H9 (cell line): ENCODE measurements around the gene MPPE1. TPM values are rescaled to one million over a fixed set of nuclear protein-coding genes. Genes with fewer than 3 reads are reported as not detected.

Source experiments
- DNase-seq: peaks from one replicate; pipeline ENCODE4 v3.0.0-alpha.2; 2017
- H2AFZ ChIP-seq: one replicate; pipeline ENCODE4 v1.6.1; 2013; ENCODE audit warnings: mild to moderate bottlenecking, low read length, control low read depth, moderate library complexity
- H2AK5ac ChIP-seq: 2 replicates; pipeline ENCODE4 v1.6.1; 2013; ENCODE audit warnings: low read length, control low read depth, mixed read lengths; ENCODE audit not compliant: insufficient read length
- H2BK120ac ChIP-seq: one replicate; pipeline ENCODE4 v1.6.1; 2013; ENCODE audit warnings: low read depth, mild to moderate bottlenecking, low read length, control low read depth, inconsistent platforms; ENCODE audit not compliant: poor library complexity, severe bottlenecking
- H2BK12ac ChIP-seq: 2 replicates; pipeline ENCODE4 v1.6.1; 2013; ENCODE audit warnings: low read length, control low read depth, mixed read lengths, low read depth; ENCODE audit not compliant: insufficient read length
- H2BK15ac ChIP-seq: 2 replicates; pipeline ENCODE4 v1.6.1; 2013; ENCODE audit warnings: low read depth, low read length, control low read depth
- H2BK20ac ChIP-seq: one replicate; pipeline ENCODE4 v1.6.1; 2013; ENCODE audit warnings: low read depth, mild to moderate bottlenecking, low read length, control low read depth, inconsistent platforms; ENCODE audit not compliant: poor library complexity, severe bottlenecking
- H2BK5ac ChIP-seq: 2 replicates; pipeline ENCODE4 v1.6.1; 2013; ENCODE audit warnings: low read length, control low read depth, mixed read lengths; ENCODE audit not compliant: insufficient read length
- H3K14ac ChIP-seq: 2 replicates; pipeline ENCODE4 v1.6.1; 2013; ENCODE audit warnings: low read length, control low read depth; ENCODE audit not compliant: insufficient read depth
- H3K18ac ChIP-seq: 2 replicates; pipeline ENCODE4 v1.6.1; 2013; ENCODE audit warnings: low read depth, mild to moderate bottlenecking, mixed read lengths, low read length, control low read depth; ENCODE audit not compliant: insufficient read length
- H3K23ac ChIP-seq: 2 replicates; pipeline ENCODE4 v1.6.1; 2013; ENCODE audit warnings: low read length, control low read depth, mixed read lengths, low read depth; ENCODE audit not compliant: insufficient read length
- H3K23me2 ChIP-seq: 2 replicates; pipeline ENCODE4 v1.6.1; 2013; ENCODE audit warnings: low read depth, mild to moderate bottlenecking, mixed read lengths, low read length, control low read depth; ENCODE audit not compliant: insufficient read length, poor library complexity, severe bottlenecking
- H3K27ac ChIP-seq: 2 replicates; pipeline ENCODE4 v1.5.1; 2013; ENCODE audit warnings: low read length, control low read depth, mixed read lengths, low read depth; ENCODE audit not compliant: insufficient read length
- H3K27me3 ChIP-seq: 2 replicates; pipeline ENCODE4 v1.6.1; 2013; ENCODE audit warnings: low read length, control low read depth, inconsistent platforms; ENCODE audit not compliant: insufficient read depth
- H3K4ac ChIP-seq: 2 replicates; pipeline ENCODE4 v1.6.1; 2013; ENCODE audit warnings: low read depth, mild to moderate bottlenecking, control low read depth, inconsistent platforms, low read length, moderate library complexity
- H3K4me1 ChIP-seq: 2 replicates; pipeline ENCODE4 v1.6.1; 2013; ENCODE audit warnings: low read length, control low read depth, inconsistent platforms; ENCODE audit not compliant: insufficient read depth
- H3K4me2 ChIP-seq: 2 replicates; pipeline ENCODE4 v1.6.1; 2013; ENCODE audit warnings: low read length, control low read depth, mixed read lengths; ENCODE audit not compliant: insufficient read length, insufficient read depth
- H3K56ac ChIP-seq: 2 replicates; pipeline ENCODE4 v1.6.1; 2013; ENCODE audit warnings: low read depth, mild to moderate bottlenecking, mixed read lengths, low read length, control low read depth; ENCODE audit not compliant: insufficient read length
- H3K79me1 ChIP-seq: 2 replicates; pipeline ENCODE4 v1.6.1; 2013; ENCODE audit warnings: low read depth, mild to moderate bottlenecking, moderate library complexity, low read length, control low read depth, inconsistent platforms; ENCODE audit not compliant: insufficient read depth, poor library complexity, severe bottlenecking
- H3K79me2 ChIP-seq: 2 replicates; pipeline ENCODE4 v1.6.1; 2013; ENCODE audit warnings: low read length, control low read depth, inconsistent platforms; ENCODE audit not compliant: insufficient read depth
- H3K9ac ChIP-seq: 2 replicates; pipeline ENCODE4 v1.6.1; 2013; ENCODE audit warnings: low read length, control low read depth, mixed read lengths; ENCODE audit not compliant: insufficient read length; ENCODE audit errors: extremely low read depth
- H3K9me3 ChIP-seq: one replicate; pipeline ENCODE4 v1.6.1; 2013; ENCODE audit warnings: low read depth, low read length, inconsistent platforms; ENCODE audit not compliant: control insufficient read depth
- H3T11ph ChIP-seq: one replicate; pipeline ENCODE4 v1.6.1; 2013; ENCODE audit warnings: mild to moderate bottlenecking, low read length, control low read depth, inconsistent platforms
- H4K20me1 ChIP-seq: one replicate; pipeline ENCODE4 v1.6.1; 2013; ENCODE audit not compliant: control insufficient read depth, insufficient read length, insufficient read depth
- H4K5ac ChIP-seq: 2 replicates; pipeline ENCODE4 v1.6.1; 2013; ENCODE audit warnings: low read depth, mild to moderate bottlenecking, mixed read lengths, low read length, control low read depth; ENCODE audit not compliant: insufficient read length
- H4K8ac ChIP-seq: replicated peaks from 2 replicates; pipeline ENCODE4 v1.6.1; 2013; ENCODE audit warnings: low read length, control low read depth, mixed read lengths, low read depth; ENCODE audit not compliant: insufficient read length
- H4K91ac ChIP-seq: 2 replicates; pipeline ENCODE4 v1.6.1; 2013; ENCODE audit warnings: low read depth, mild to moderate bottlenecking, moderate library complexity, mixed read lengths, low read length, control low read depth; ENCODE audit not compliant: insufficient read length
- H3K27ac Mint-ChIP-seq, 3 experiments: 2 replicates in 2 of 3; 3 replicates in 1 of 3; pipeline ENCODE4 v1.8.0; 2020 to 2021; ENCODE audit warnings: mixed read lengths in 3 of 3, mild to moderate bottlenecking in 1 of 3, moderate library complexity in 1 of 3
- H3K27me3 Mint-ChIP-seq: 2 replicates; pipeline ENCODE4 v1.8.0; 2021; ENCODE audit warnings: low read depth, mild to moderate bottlenecking, moderate library complexity, mixed read lengths
- H3K36me3 Mint-ChIP-seq, 3 experiments: 2 replicates in 2 of 3; 3 replicates in 1 of 3; pipeline ENCODE4 v1.8.0; 2020 to 2021; ENCODE audit warnings: low read depth in 3 of 3, mixed read lengths in 3 of 3; ENCODE audit not compliant: insufficient read depth in 1 of 3
- H3K4me1 Mint-ChIP-seq, 2 experiments: 2 replicates each; pipeline ENCODE4 v1.8.0; 2020; ENCODE audit warnings: mixed read lengths in 2 of 2
- H3K4me3 Mint-ChIP-seq, 2 experiments: 2 replicates in 1 of 2; 3 replicates in 1 of 2; pipeline ENCODE4 v1.8.0; 2020 to 2021; ENCODE audit warnings: mild to moderate bottlenecking in 2 of 2, mixed read lengths in 2 of 2, moderate library complexity in 1 of 2
- H3K9me3 Mint-ChIP-seq, 2 experiments: 2 replicates in 1 of 2; 3 replicates in 1 of 2; pipeline ENCODE4 v1.8.0; 2020; ENCODE audit warnings: mild to moderate bottlenecking in 2 of 2, mixed read lengths in 2 of 2, moderate library complexity in 1 of 2
- WGBS: extraction: QIAGEN DNeasy Blood & Tissue Kit; methylation state at CpG from one replicate; pipeline ENCODE4 v1.1.7; 2013; ENCODE audit warnings: missing lambda C conversion rate, low lambda C conversion rate, mixed read lengths; ENCODE audit not compliant: insufficient read length; ENCODE audit errors: extremely low coverage; 5-methylcytosine and 5-hydroxymethylcytosine counted together
- total RNA-seq: library from RNA; stranded (reverse); gene quantifications from 2 replicates; pipeline ENCODE4 v1.2.1, GENCODE V29; 2021
- TF ChIP-seq, protein P1 (sequence below): fragments of 200-600 bp; sonication (generic); conservative IDR thresholded peaks from 3 replicates; pipeline ENCODE4 v1.8.0; 2021; ENCODE audit warnings: antibody characterized with exemption, mild to moderate bottlenecking

Gene MPPE1
- total RNA-seq, 1 experiment from 2014 or later, result 13.2 TPM

DNA sequence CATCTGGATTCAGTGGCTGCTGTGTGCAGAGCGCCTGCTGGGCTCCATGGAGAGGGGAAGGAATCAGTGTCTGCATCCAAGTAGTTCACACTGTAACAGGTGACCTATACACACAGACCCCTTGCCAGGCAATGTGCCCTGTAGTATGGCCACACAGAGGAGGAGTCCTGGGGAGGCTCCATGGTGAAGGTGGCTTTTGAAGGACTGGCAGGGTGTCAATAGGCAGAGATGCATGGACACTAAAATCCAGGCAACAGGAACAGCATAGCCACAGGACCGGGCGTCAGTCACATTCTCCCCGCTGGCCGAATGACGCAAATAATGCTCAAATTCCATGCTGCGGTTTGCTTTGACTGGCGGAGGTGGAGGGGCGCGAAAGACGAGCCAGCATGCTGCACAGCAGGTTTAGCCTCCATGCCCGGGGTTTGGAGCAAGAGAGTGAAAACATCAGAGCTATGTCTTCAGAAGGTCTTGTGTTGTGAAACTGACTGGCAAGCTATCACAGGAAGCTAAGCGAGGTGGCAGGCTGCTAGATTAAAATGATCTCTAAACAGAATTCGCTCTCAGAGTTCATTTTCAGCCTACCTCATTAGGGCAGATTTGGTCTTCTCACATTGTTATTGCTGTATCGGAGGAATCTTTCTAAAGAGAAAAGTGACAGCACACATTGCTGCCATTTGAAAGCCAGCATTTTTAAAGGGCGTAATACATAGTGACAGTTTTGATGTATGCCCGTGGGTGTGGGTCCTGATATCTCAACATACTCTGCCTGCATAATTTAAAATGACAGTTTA, 58.1 kb downstream of the MPPE1 start:
- Mint-ChIP-seq H3K27me3 (peaks cover 2% of the 10 kb centered on the region; the same call in 1 of the 2 replicates), H3K27ac (peak overlapping the region; percentile 50 to 94 (median 93); a peak in 4 of 7 replicates), H3K9me3 (no peaks in the 10 kb centered on the region; a peak in 1 of 5 replicates), H3K4me3 (peak overlapping the region; percentile 100), H3K4me1 (peaks cover 23 to 28% of the 10 kb centered on the region in 2 experiments), H3K36me3 (peaks cover 2 to 4% (median 2%) of the 10 kb centered on the region in 3 experiments; a peak in 3 of 7 replicates)
- no peak overlapping the region for H3K4ac ChIP-seq
- no peak overlapping the region for H4K91ac ChIP-seq
- H4K8ac ChIP-seq, result no peak overlapping the region
- H3K23me2 ChIP-seq, result peaks cover 10% of the 10 kb centered on the region
- no peak overlapping the region for H3K18ac ChIP-seq
- no peak overlapping the region for H2BK20ac ChIP-seq
- H3K27me3 ChIP-seq, result no peaks in the 10 kb centered on the region
- H2AK5ac ChIP-seq, result no peak overlapping the region
- no peak overlapping the region for H3T11ph ChIP-seq
- H3K4me2 ChIP-seq, result no peak overlapping the region
- DNase-seq, result no peak
- no CpG with 5 or more reads among the region's 17 CpGs for whole genome bisulfite sequencing
- no peaks in the 10 kb centered on the region for H3K79me1 ChIP-seq
- H3K27ac ChIP-seq, result no peak overlapping the region
- no peak overlapping the region for H3K56ac ChIP-seq
- no peaks in the 10 kb centered on the region; the same call in 1 of the 2 replicates for H3K4me1 ChIP-seq
- no peak overlapping the region for H3K14ac ChIP-seq
- H2BK120ac ChIP-seq, result no peak overlapping the region
- no peak overlapping the region for H2BK5ac ChIP-seq
- no peak overlapping the region for H3K9ac ChIP-seq
- no peak overlapping the region for H2AFZ ChIP-seq
- H3K23ac ChIP-seq, result no peak overlapping the region
- no peaks in the 10 kb centered on the region for H3K9me3 ChIP-seq
- no peak overlapping the region for H4K5ac ChIP-seq
- TF ChIP-seq, protein P1, sequence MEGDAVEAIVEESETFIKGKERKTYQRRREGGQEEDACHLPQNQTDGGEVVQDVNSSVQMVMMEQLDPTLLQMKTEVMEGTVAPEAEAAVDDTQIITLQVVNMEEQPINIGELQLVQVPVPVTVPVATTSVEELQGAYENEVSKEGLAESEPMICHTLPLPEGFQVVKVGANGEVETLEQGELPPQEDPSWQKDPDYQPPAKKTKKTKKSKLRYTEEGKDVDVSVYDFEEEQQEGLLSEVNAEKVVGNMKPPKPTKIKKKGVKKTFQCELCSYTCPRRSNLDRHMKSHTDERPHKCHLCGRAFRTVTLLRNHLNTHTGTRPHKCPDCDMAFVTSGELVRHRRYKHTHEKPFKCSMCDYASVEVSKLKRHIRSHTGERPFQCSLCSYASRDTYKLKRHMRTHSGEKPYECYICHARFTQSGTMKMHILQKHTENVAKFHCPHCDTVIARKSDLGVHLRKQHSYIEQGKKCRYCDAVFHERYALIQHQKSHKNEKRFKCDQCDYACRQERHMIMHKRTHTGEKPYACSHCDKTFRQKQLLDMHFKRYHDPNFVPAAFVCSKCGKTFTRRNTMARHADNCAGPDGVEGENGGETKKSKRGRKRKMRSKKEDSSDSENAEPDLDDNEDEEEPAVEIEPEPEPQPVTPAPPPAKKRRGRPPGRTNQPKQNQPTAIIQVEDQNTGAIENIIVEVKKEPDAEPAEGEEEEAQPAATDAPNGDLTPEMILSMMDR, result no peak
- H4K20me1 ChIP-seq, result no peaks in the 10 kb centered on the region
- no peak overlapping the region for H2BK15ac ChIP-seq
- H2BK12ac ChIP-seq, result no peak overlapping the region
- peaks cover 18% of the 10 kb centered on the region; the same call in 1 of the 2 replicates for H3K79me2 ChIP-seq
